ENCODE results near the gene RTP3. TPM values are rescaled to one million over a fixed set of nuclear protein-coding genes. Genes with fewer than 3 reads are reported as not detected.

The RTP3 gene
- total RNA-seq, 2 donors from 2014 or later, result not detected

DNA sequence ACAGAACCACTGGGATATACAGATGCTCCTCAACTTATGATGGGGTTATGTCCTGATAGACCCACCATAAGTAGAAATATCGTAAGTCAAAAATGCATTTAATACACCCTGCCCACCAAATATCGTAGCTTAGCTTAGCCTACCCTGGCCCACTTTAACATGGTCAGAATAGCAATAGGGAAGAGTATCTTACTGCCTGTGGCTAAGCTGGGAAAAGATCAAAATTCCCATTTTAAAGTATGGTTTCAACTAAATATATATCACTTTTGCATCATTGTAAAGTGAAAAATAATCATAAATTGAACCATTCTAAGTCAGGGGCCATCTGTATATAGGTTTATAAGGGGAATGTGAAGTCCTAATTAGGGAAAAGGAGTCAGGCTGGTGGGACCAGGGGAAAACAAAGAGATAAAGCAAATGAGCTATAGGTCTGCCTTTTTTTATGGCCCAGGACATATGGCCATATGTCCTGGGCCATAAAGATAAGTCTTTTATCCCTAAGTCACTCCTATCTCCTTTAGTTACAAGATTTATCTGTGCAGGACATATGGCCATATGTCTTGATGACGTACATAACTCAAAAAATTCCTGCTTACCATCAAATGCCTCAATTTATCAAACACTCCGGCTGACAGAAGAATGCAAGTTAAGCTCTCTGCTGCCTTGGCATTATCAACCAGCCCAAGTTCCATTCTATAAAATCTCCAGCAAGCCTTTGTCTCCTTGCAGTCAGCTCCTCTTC, 11.2 kb downstream of the RTP3 start:
- Histone ChIP-seq H3K4me3 (no peak overlapping the region), H3K27ac (no peak overlapping the region), H3K9me3 (no peaks in the 10 kb centered on the region), H3K4me1 (no peaks in the 10 kb centered on the region), H3K36me3 (replicated peaks in 1 of 2; ENCODE audit: insufficient read depth in 1 of 2, low read depth in 2 of 2) (no peaks in the 10 kb centered on the region), H3K27me3 (no peaks in the 10 kb centered on the region)
- TF ChIP-seq, protein P1, sequence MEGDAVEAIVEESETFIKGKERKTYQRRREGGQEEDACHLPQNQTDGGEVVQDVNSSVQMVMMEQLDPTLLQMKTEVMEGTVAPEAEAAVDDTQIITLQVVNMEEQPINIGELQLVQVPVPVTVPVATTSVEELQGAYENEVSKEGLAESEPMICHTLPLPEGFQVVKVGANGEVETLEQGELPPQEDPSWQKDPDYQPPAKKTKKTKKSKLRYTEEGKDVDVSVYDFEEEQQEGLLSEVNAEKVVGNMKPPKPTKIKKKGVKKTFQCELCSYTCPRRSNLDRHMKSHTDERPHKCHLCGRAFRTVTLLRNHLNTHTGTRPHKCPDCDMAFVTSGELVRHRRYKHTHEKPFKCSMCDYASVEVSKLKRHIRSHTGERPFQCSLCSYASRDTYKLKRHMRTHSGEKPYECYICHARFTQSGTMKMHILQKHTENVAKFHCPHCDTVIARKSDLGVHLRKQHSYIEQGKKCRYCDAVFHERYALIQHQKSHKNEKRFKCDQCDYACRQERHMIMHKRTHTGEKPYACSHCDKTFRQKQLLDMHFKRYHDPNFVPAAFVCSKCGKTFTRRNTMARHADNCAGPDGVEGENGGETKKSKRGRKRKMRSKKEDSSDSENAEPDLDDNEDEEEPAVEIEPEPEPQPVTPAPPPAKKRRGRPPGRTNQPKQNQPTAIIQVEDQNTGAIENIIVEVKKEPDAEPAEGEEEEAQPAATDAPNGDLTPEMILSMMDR (IDR thresholded peaks at IDR 0.05), result no peak
- TF ChIP-seq POLR2A (IDR thresholded peaks at IDR 0.05), result no peak
- 87 to 92% methylated on average over 4 of the region's 4 CpGs for WGBS, 2 donors
- intact Hi-C loops (cut with DNase I), result no loop called here
- no peak for ATAC-seq
- no peak for DNase-seq

DNA sequence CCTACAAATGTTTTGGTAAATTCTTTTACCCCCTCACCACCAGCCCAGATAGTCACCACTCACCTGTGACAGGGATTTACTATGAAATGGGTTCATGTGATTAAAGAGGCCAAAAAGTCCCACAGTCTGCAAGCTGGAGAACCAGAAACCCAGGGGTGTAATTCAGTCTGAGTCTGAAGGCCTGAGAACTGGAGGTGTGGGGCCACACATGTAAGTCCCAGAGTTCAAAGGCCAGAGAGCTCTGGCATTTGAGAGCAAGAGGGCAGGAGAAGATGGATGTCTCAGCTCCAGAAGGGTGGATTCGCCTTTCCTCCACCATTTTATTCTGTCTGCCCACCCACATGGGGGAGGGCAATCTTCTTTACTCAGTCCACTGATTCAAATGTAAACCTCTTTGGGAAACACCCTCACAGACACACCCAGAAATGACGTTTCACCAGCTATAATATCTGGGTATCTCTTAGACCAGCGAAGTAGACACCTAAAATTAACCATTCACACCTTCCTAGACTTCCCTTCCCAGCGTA, 11.9 kb downstream of the RTP3 start:
- no peak for TF ChIP-seq POLR2A (IDR thresholded peaks at IDR 0.05)
- TF ChIP-seq, protein P1 (IDR thresholded peaks at IDR 0.05), result no peak
- no peak for DNase-seq
- H3K27me3 ChIP-seq, result no peaks in the 10 kb centered on the region
- H3K4me1 ChIP-seq, result no peaks in the 10 kb centered on the region
- ATAC-seq, result no peak
- intact Hi-C loops (cut with DNase I), result no loop called here
- no peaks in the 10 kb centered on the region for H3K9me3 ChIP-seq
- 78 to 81% methylated on average over 4 of the region's 4 CpGs for WGBS, 2 donors
- H3K4me3 ChIP-seq, result no peak overlapping the region
- no peaks in the 10 kb centered on the region for H3K36me3 ChIP-seq (replicated peaks in 1 of 2; ENCODE audit: insufficient read depth in 1 of 2, low read depth in 2 of 2)
- no peak overlapping the region for H3K27ac ChIP-seq

- Histone ChIP-seq H3K9me3 (no peaks in the 10 kb centered on the region), H3K27me3 (no peaks in the 10 kb centered on the region), H3K4me3 (no peak overlapping the region), H3K4me1 (no peaks in the 10 kb centered on the region), H3K27ac (no peak overlapping the region), H3K36me3 (replicated peaks in 1 of 2; ENCODE audit: insufficient read depth in 1 of 2, low read depth in 2 of 2) (no peaks in the 10 kb centered on the region)
- intact Hi-C loops (cut with DNase I), result no loop called here
- ATAC-seq (no peak), DNase-seq (no peak)
- TF ChIP-seq POLR2A (IDR thresholded peaks at IDR 0.05), result no peak
- TF ChIP-seq, protein P1 (IDR thresholded peaks at IDR 0.05), result no peak
- WGBS, 2 donors, result 74% methylated on average over 2 of the region's 2 CpGs
Observed at GRCh38 chr3:46512191-46512749, 14.5 kb downstream of the RTP3 start.

DNA sequence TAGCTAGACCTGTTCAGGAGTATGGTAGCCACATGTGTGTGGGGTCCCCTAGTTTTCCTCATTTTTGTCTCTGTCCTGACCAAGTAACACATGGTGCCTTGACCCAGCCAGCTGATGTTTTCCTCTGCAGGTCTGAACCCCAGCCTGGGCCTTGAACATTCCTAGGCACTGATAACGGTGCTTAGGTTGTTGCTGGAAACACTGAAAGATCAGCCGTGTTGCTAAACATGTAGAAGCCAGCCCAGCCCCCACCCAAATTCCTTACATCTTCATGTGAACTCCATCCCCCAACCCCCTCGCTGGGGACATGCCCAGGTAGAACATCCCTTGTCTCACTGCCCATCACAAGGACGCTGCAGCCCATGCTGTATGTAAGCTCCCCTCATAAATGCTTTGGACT, 18.7 kb downstream of the RTP3 start:
- ATAC-seq (no peak), DNase-seq (no peak)
- WGBS, 2 donors, result 82 to 88% methylated on average over 4 of the region's 4 CpGs
- no peaks in the 10 kb centered on the region for H3K4me1 ChIP-seq
- no peaks in the 10 kb centered on the region for H3K9me3 ChIP-seq
- no peak overlapping the region for H3K4me3 ChIP-seq
- no peak overlapping the region for H3K27ac ChIP-seq
- no peaks in the 10 kb centered on the region for H3K27me3 ChIP-seq
- intact Hi-C loops (cut with DNase I), result no loop called here
- H3K36me3 ChIP-seq (replicated peaks in 1 of 2; ENCODE audit: insufficient read depth in 1 of 2, low read depth in 2 of 2), result no peaks in the 10 kb centered on the region
- TF ChIP-seq, protein P1 (IDR thresholded peaks at IDR 0.05), result no peak
- no peak for TF ChIP-seq POLR2A (IDR thresholded peaks at IDR 0.05)

Measured in body of pancreas (tissue), 4 donors.